DOHH2 (cell line): ENCODE results near the gene EFCAB5.

Experiments used
- EZH2phosphoT487 ChIP-seq: fragments of 200-600 bp; sonication (generic); IDR thresholded peaks from 2 replicates; pipeline ENCODE4 v1.6.1; 2017; ENCODE audit warnings: borderline replicate concordance, mild to moderate bottlenecking, antibody characterized with exemption, low read length, moderate library complexity, mixed read lengths
- TF ChIP-seq, protein P1 (sequence below): fragments of 200-600 bp; sonication (generic); IDR thresholded peaks from one replicate; pipeline ENCODE4 v1.5.1; 2014; ENCODE audit warnings: antibody characterized with exemption, mild to moderate bottlenecking, low read depth, low read length; ENCODE audit not compliant: poor library complexity, severe bottlenecking

- TF ChIP-seq, protein P1, sequence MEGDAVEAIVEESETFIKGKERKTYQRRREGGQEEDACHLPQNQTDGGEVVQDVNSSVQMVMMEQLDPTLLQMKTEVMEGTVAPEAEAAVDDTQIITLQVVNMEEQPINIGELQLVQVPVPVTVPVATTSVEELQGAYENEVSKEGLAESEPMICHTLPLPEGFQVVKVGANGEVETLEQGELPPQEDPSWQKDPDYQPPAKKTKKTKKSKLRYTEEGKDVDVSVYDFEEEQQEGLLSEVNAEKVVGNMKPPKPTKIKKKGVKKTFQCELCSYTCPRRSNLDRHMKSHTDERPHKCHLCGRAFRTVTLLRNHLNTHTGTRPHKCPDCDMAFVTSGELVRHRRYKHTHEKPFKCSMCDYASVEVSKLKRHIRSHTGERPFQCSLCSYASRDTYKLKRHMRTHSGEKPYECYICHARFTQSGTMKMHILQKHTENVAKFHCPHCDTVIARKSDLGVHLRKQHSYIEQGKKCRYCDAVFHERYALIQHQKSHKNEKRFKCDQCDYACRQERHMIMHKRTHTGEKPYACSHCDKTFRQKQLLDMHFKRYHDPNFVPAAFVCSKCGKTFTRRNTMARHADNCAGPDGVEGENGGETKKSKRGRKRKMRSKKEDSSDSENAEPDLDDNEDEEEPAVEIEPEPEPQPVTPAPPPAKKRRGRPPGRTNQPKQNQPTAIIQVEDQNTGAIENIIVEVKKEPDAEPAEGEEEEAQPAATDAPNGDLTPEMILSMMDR: no peak
- TF ChIP-seq EZH2phosphoT487: no peak
These were observed 23.4 kb upstream of the EFCAB5 start for GRCh38 chr17:29918016-29918415.
